Body of pancreas (tissue), 4 donors: ENCODE results near the gene SMOC2.
"Not testable (repeated sequence)": the region's sequence is repeated elsewhere in the genome, so short reads cannot be mapped to it uniquely, and the experiment has no call there.

Source experiments
- POLR2A ChIP-seq, 3 donors: fragments of 450-650 bp; IDR thresholded peaks; one replicate each; pipeline ENCODE4 v1.6.1; 2016; ENCODE audit warnings: antibody characterized with exemption in 3 of 3, mild to moderate bottlenecking in 2 of 3
- TF ChIP-seq, protein P1 (sequence below), 7 experiments: fragments of 450-650 bp in 4 of 7; fragments of 200-600 bp in 3 of 7; sonication (generic) in 3 of 7; IDR thresholded peaks; one replicate each; pipeline ENCODE4 v1.5.1; 2016 to 2019; ENCODE audit warnings: antibody characterized with exemption in 7 of 7

DNA sequence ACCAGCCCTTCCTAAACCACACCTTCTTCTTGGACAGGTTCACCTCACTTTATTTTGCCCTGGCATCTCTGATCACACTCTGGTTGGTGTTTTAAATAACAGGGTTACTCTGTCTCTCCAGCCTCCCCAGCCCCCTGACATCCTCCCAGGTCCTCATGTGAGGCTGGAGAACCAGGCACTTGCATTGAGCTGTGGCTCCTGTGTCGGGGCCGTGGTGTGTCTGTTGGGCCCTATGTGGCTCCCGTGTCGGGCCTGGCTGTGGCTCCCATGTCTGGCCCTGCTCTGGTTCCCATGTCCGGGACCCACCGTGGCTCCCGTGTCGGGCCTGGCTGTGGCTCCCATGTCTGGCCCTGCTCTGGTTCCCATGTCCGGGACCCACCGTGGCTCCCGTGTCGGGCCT lies 170.0 kb downstream of the SMOC2 start:
- TF ChIP-seq, protein P1, sequence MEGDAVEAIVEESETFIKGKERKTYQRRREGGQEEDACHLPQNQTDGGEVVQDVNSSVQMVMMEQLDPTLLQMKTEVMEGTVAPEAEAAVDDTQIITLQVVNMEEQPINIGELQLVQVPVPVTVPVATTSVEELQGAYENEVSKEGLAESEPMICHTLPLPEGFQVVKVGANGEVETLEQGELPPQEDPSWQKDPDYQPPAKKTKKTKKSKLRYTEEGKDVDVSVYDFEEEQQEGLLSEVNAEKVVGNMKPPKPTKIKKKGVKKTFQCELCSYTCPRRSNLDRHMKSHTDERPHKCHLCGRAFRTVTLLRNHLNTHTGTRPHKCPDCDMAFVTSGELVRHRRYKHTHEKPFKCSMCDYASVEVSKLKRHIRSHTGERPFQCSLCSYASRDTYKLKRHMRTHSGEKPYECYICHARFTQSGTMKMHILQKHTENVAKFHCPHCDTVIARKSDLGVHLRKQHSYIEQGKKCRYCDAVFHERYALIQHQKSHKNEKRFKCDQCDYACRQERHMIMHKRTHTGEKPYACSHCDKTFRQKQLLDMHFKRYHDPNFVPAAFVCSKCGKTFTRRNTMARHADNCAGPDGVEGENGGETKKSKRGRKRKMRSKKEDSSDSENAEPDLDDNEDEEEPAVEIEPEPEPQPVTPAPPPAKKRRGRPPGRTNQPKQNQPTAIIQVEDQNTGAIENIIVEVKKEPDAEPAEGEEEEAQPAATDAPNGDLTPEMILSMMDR (IDR thresholded peaks at IDR 0.05): not testable (repeated sequence)
- TF ChIP-seq POLR2A (IDR thresholded peaks at IDR 0.05): not testable (repeated sequence)
